HepG2 (cell line): Measurements from ENCODE around the gene SLC13A5. TPM values are rescaled to one million over a fixed set of nuclear protein-coding genes. Genes with fewer than 3 reads are reported as not detected.
A peak's percentile ranks its signal among the peaks of the same experiment; 100 is the strongest.

ENCODE experiments used
- ARID5B ChIP-seq: IDR thresholded peaks from 2 replicates; pipeline ENCODE4 v1.4.0; 2020; ENCODE audit warnings: mild to moderate bottlenecking, missing genetic modification reagents
- HNF4A ChIP-seq: sonication (generic); formaldehyde crosslinking; IDR thresholded peaks from 2 replicates; pipeline ENCODE4 v1.4.0; 2020; ENCODE audit warnings: missing genetic modification reagents
- MTA3 ChIP-seq: sonication (generic); formaldehyde crosslinking; IDR thresholded peaks from 2 replicates; pipeline ENCODE4 v1.4.0; 2020; ENCODE audit warnings: missing genetic modification reagents
- NR2F1 ChIP-seq, 2 experiments: fragments of 450-650 bp in 1 of 2; formaldehyde crosslinking in 1 of 2; IDR thresholded peaks; 2 replicates each; pipeline versions ENCODE4 v1.5.0 to v1.6.1; 2016 to 2020; ENCODE audit warnings: mild to moderate bottlenecking in 1 of 2, missing compliant biosample characterization in 1 of 2, missing genetic modification reagents in 1 of 2, moderate library complexity in 1 of 2
- PAF1 ChIP-seq: IDR thresholded peaks from 2 replicates; pipeline ENCODE4 v1.6.1; 2016; ENCODE audit warnings: missing genetic modification reagents, missing compliant biosample characterization
- PHF8 ChIP-seq: sonication (generic); formaldehyde crosslinking; IDR thresholded peaks from 2 replicates; pipeline ENCODE4 v1.5.0; 2020; ENCODE audit warnings: missing genetic modification reagents
- POLR2A ChIP-seq, 2 experiments: IDR thresholded peaks; 2 replicates each; pipeline ENCODE4 v1.6.1; 2011; ENCODE audit warnings: low read depth in 2 of 2, low read length in 2 of 2, mild to moderate bottlenecking in 1 of 2, moderate library complexity in 1 of 2; ENCODE audit not compliant: insufficient read depth in 1 of 2
- SAP130 ChIP-seq: IDR thresholded peaks from 2 replicates; pipeline ENCODE4 v1.6.1; 2016; ENCODE audit warnings: low read depth
- USF2 ChIP-seq, 2 experiments: sonication (generic) in 1 of 2; formaldehyde crosslinking in 1 of 2; IDR thresholded peaks; 2 replicates each; pipeline versions ENCODE4 v1.5.1 to v1.6.1; 2011 to 2020; ENCODE audit warnings: borderline replicate concordance in 1 of 2, low read depth in 1 of 2, low read length in 1 of 2, mild to moderate bottlenecking in 1 of 2, missing genetic modification reagents in 1 of 2, moderate library complexity in 1 of 2
- ZIK1 ChIP-seq: sonication (generic); formaldehyde crosslinking; IDR thresholded peaks from 2 replicates; pipeline ENCODE4 v1.5.0; 2020; ENCODE audit warnings: mild to moderate bottlenecking, low read depth, missing genetic modification reagents, borderline replicate concordance
- ZNF329 ChIP-seq: sonication (generic); formaldehyde crosslinking; IDR thresholded peaks from 2 replicates; pipeline ENCODE4 v1.9.0; 2021; ENCODE audit warnings: low read depth, mild to moderate bottlenecking, missing genetic modification reagents
- ZNF34 ChIP-seq: sonication (generic); formaldehyde crosslinking; IDR thresholded peaks from 2 replicates; pipeline ENCODE4 v1.4.0; 2020; ENCODE audit warnings: mild to moderate bottlenecking, missing genetic modification reagents, borderline replicate concordance
- ZNF510 ChIP-seq: sonication (generic); formaldehyde crosslinking; IDR thresholded peaks from 2 replicates; pipeline ENCODE4 v1.4.0; 2020; ENCODE audit warnings: low read depth, mild to moderate bottlenecking, missing genetic modification reagents
- ZNF556 ChIP-seq: sonication (generic); formaldehyde crosslinking; IDR thresholded peaks from 2 replicates; pipeline ENCODE4 v1.4.0; 2020; ENCODE audit warnings: mild to moderate bottlenecking, missing genetic modification reagents, borderline replicate concordance
- ZNF646 ChIP-seq: sonication (generic); formaldehyde crosslinking; IDR thresholded peaks from 2 replicates; pipeline ENCODE4 v1.9.0; 2021; ENCODE audit warnings: mild to moderate bottlenecking, missing genetic modification reagents
- ZNF772 ChIP-seq: sonication (generic); formaldehyde crosslinking; IDR thresholded peaks from 2 replicates; pipeline ENCODE4 v1.5.0; 2020; ENCODE audit warnings: mild to moderate bottlenecking, missing genetic modification reagents
- ZZZ3 ChIP-seq: sonication (generic); formaldehyde crosslinking; IDR thresholded peaks from 2 replicates; pipeline ENCODE4 v1.4.0; 2020; ENCODE audit warnings: missing genetic modification reagents, mild to moderate bottlenecking, borderline replicate concordance
- polyA plus RNA-seq, 8 experiments: library from polyadenylated mRNA; depleted of rRNA in 3 of 8; stranded (reverse) in 7 of 8; unstranded in 1 of 8; fragments of >200 nt; fragmentation: Illumina TruSeq in 4 of 8; extraction: Trizol in 4 of 8; gene quantifications; 2 replicates each; pipeline versions ENCODE4 v1.2.1 to v1.2.3, GENCODE V29; 2011 to 2016; ENCODE audit warnings: low read depth in 4 of 8, missing spikeins in 1 of 8, mixed read lengths in 1 of 8; ENCODE audit not compliant: insufficient read depth in 1 of 8
- total RNA-seq, 5 experiments: library from RNA; depleted of rRNA; stranded (reverse); fragments of >200 nt; fragmentation: Illumina TruSeq; extraction: Trizol; gene quantifications; 2 replicates each; pipeline ENCODE4 v1.2.3, GENCODE V29; 2016; ENCODE audit warnings: low read depth in 1 of 5

Gene SLC13A5
- total and polyA plus RNA-seq, 2 of the 13 experiments (the other 11 are each of a cell fraction or from before 2014, with no cell fraction given), result 42.8 to 310 TPM

- TF ChIP-seq ZNF646 (CRISPR knock-in tag), result no peak
- peak; percentile 64 for TF ChIP-seq HNF4A (CRISPR knock-in tag)
- TF ChIP-seq ZNF34 (CRISPR knock-in tag), result no peak
- no peak for TF ChIP-seq MTA3
- TF ChIP-seq ZIK1 (CRISPR knock-in tag), result no peak
- TF ChIP-seq ARID5B (CRISPR knock-in tag), result peak; percentile 27; the same call in 1 of the 2 replicates
- no peak; the same call in 1 of the 2 replicates for TF ChIP-seq PHF8 (CRISPR knock-in tag)
- TF ChIP-seq POLR2A (IDR thresholded peaks at IDR 0.05; ENCODE audit: insufficient read depth in 1 of 2, low read depth in 2 of 2, low read length in 2 of 2), result peak; percentile 87 to 90
- no peak for TF ChIP-seq ZNF556 (CRISPR knock-in tag)
- no peak for TF ChIP-seq ZNF510 (CRISPR knock-in tag)
- peak; percentile 92 for TF ChIP-seq SAP130
- no peak for TF ChIP-seq PAF1 (CRISPR knock-in tag)
- TF ChIP-seq ZNF772 (CRISPR knock-in tag), result no peak; the same call in 1 of the 2 replicates
- no peak for TF ChIP-seq USF2 (IDR thresholded peaks at IDR 0.05; ENCODE audit: low read depth, low read length)
- 0 out of 2 replicates have a peak, but pooled peaks have one; percentile 63 for TF ChIP-seq USF2 (CRISPR knock-in tag; IDR thresholded peaks at IDR 0.05; ENCODE audit: borderline replicate concordance)
- peak in 1 of 2 experiments; percentile 50; a peak in 1 of 4 replicates for TF ChIP-seq NR2F1 (CRISPR knock-in tag; IDR thresholded peaks at IDR 0.05)
- peak; percentile 69; the same call in 1 of the 2 replicates for TF ChIP-seq ZNF329 (CRISPR knock-in tag)
- no peak; the same call in 1 of the 2 replicates for TF ChIP-seq ZZZ3 (CRISPR knock-in tag)
Measured at GRCh38 chr17:6651354-6651918, 61.7 kb downstream of the SLC13A5 start, which contains the start of the genes C17orf100 and MED31 (continued).
